Uterus (tissue), 2 donors: Measurements from ENCODE around the gene RIT2.

ENCODE experiments used
- CTCF ChIP-seq, 4 experiments: fragments of 200-600 bp in 2 of 4; fragments of 450-650 bp in 2 of 4; sonication (generic) in 2 of 4; IDR thresholded peaks; one replicate each; pipeline ENCODE4 v1.5.1; 2016 to 2019; ENCODE audit warnings: antibody characterized with exemption in 4 of 4, mild to moderate bottlenecking in 2 of 4, moderate library complexity in 1 of 4
- POLR2A ChIP-seq, 2 donors: fragments of 450-650 bp; IDR thresholded peaks; one replicate each; pipeline ENCODE4 v1.6.1; 2016; ENCODE audit warnings: antibody characterized with exemption in 2 of 2, mild to moderate bottlenecking in 1 of 2, moderate library complexity in 1 of 2

- TF ChIP-seq CTCF (IDR thresholded peaks at IDR 0.05) (no peak), POLR2A (IDR thresholded peaks at IDR 0.05) (no peak)
Observed at GRCh38 chr18:43073771-43074170, 41.7 kb downstream of the RIT2 start.
